Panc1 (cell line): ENCODE measurements around the gene S100A1.

Experiments
- POLR2AphosphoS5 ChIP-seq: IDR thresholded peaks from 2 replicates; pipeline ENCODE4 v1.6.1; 2012; ENCODE audit warnings: mild to moderate bottlenecking, low read depth, low read length, moderate library complexity
- TCF7L2 ChIP-seq: IDR thresholded peaks from 2 replicates; pipeline ENCODE4 v1.6.1; 2011; ENCODE audit warnings: mild to moderate bottlenecking, low read depth, low read length, inconsistent platforms
- TF ChIP-seq, protein P1 (sequence below): fragments of 450-650 bp; IDR thresholded peaks from 2 replicates; pipeline ENCODE4 v1.5.1; 2017; ENCODE audit warnings: mild to moderate bottlenecking
- TF ChIP-seq, protein P2 (sequence below), 2 experiments: IDR thresholded peaks; 2 replicates each; pipeline ENCODE4 v1.6.1; 2011 to 2012; ENCODE audit warnings: low read depth in 2 of 2, control low read depth in 1 of 2, low read length in 1 of 2, mild to moderate bottlenecking in 1 of 2, moderate library complexity in 1 of 2; ENCODE audit not compliant: insufficient read depth in 1 of 2

DNA sequence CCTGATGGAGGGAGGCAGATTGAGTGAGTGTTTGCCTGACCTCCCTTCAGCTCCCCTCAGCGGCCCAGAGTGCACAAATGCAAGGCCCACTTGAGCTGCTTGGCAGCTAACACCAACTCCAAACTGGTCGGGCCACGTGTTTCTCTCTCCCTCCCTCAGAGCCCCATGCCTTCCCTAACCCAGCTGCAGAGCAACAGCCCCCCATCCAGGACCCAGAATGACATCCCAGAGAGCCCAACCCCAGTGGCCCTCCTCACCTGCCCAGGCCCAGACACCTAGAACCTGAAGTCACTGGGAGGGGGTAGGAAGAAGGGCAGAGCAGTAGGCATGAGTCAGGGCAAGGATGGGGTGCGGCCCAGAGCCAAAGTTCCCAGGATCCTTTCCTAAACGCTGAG lies 11.3 kb upstream of the S100A1 start:
- TF ChIP-seq POLR2AphosphoS5, result no peak
- TF ChIP-seq, protein P1, sequence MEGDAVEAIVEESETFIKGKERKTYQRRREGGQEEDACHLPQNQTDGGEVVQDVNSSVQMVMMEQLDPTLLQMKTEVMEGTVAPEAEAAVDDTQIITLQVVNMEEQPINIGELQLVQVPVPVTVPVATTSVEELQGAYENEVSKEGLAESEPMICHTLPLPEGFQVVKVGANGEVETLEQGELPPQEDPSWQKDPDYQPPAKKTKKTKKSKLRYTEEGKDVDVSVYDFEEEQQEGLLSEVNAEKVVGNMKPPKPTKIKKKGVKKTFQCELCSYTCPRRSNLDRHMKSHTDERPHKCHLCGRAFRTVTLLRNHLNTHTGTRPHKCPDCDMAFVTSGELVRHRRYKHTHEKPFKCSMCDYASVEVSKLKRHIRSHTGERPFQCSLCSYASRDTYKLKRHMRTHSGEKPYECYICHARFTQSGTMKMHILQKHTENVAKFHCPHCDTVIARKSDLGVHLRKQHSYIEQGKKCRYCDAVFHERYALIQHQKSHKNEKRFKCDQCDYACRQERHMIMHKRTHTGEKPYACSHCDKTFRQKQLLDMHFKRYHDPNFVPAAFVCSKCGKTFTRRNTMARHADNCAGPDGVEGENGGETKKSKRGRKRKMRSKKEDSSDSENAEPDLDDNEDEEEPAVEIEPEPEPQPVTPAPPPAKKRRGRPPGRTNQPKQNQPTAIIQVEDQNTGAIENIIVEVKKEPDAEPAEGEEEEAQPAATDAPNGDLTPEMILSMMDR, result no peak
- no peak for TF ChIP-seq TCF7L2
- TF ChIP-seq, protein P2, sequence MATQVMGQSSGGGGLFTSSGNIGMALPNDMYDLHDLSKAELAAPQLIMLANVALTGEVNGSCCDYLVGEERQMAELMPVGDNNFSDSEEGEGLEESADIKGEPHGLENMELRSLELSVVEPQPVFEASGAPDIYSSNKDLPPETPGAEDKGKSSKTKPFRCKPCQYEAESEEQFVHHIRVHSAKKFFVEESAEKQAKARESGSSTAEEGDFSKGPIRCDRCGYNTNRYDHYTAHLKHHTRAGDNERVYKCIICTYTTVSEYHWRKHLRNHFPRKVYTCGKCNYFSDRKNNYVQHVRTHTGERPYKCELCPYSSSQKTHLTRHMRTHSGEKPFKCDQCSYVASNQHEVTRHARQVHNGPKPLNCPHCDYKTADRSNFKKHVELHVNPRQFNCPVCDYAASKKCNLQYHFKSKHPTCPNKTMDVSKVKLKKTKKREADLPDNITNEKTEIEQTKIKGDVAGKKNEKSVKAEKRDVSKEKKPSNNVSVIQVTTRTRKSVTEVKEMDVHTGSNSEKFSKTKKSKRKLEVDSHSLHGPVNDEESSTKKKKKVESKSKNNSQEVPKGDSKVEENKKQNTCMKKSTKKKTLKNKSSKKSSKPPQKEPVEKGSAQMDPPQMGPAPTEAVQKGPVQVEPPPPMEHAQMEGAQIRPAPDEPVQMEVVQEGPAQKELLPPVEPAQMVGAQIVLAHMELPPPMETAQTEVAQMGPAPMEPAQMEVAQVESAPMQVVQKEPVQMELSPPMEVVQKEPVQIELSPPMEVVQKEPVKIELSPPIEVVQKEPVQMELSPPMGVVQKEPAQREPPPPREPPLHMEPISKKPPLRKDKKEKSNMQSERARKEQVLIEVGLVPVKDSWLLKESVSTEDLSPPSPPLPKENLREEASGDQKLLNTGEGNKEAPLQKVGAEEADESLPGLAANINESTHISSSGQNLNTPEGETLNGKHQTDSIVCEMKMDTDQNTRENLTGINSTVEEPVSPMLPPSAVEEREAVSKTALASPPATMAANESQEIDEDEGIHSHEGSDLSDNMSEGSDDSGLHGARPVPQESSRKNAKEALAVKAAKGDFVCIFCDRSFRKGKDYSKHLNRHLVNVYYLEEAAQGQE (IDR thresholded peaks at IDR 0.05; ENCODE audit: insufficient read depth in 1 of 2, low read depth in 2 of 2, low read length in 1 of 2), result no peak
